NCI-H1092 treated with DMSO at 0.1 percent for 48 hours (cell line): ENCODE results near the gene NFKB2.

Source experiments
- DNase-seq: peaks from one replicate; lab custom pipeline; 2025; lab: John Stamatoyannopoulos, UW

The NFKB2 gene

GRCh38 chr10:102408728-102409603 lies 13.5 kb downstream of the NFKB2 start:
- DNase-seq = peak; percentile 25

- DNase-seq = no peak
Observed at GRCh38 chr10:102409604-102410428, 14.3 kb downstream of the NFKB2 start.

GRCh38 chr10:102410429-102411073 lies 15.0 kb downstream of the NFKB2 start:
- no peak for DNase-seq

GRCh38 chr10:102411341-102412255 lies 16.1 kb downstream of the NFKB2 start:
- DNase-seq = no peak

GRCh38 chr10:102412293-102412692 lies 16.8 kb downstream of the NFKB2 start:
- no peak for DNase-seq

- peak; percentile 79 for DNase-seq
Observed at GRCh38 chr10:102413053-102413705, 17.7 kb downstream of the NFKB2 start.

GRCh38 chr10:102413806-102414561 lies 18.5 kb downstream of the NFKB2 start:
- DNase-seq = no peak

- no peak for DNase-seq
Observed at GRCh38 chr10:102414749-102415148, 19.2 kb downstream of the NFKB2 start.

- no peak for DNase-seq
Observed at GRCh38 chr10:102416283-102416682, 20.8 kb downstream of the NFKB2 start.

GRCh38 chr10:102416695-102417094 lies 21.2 kb downstream of the NFKB2 start:
- no peak for DNase-seq

- peak; percentile 81 for DNase-seq
Observed at GRCh38 chr10:102418622-102419268, 23.2 kb downstream of the NFKB2 start, which contains the start of gene PSD. TSS of gene PSD (minus strand) at chr10:102418785. CDS start at chr10:102417038, 1,747 bp downstream.

GRCh38 chr10:102419269-102420180 lies 24.0 kb downstream of the NFKB2 start:
- peak; percentile 89 for DNase-seq

- DNase-seq = no peak
Observed at GRCh38 chr10:102420181-102420713, 24.7 kb downstream of the NFKB2 start.

GRCh38 chr10:102420714-102421506 lies 25.4 kb downstream of the NFKB2 start, which contains the start of gene FBXL15:
TSS of gene FBXL15 (plus strand) at chr10:102420836. CDS start at chr10:102421130, 294 bp downstream.
- DNase-seq = peak; percentile 93

GRCh38 chr10:102421507-102421756 lies 25.9 kb downstream of the NFKB2 start:
- DNase-seq = no peak

GRCh38 chr10:102421757-102422512 lies 26.4 kb downstream of the NFKB2 start:
- no peak for DNase-seq
